HG03558 (cell line): Measurements from ENCODE around the gene NFIC.
"Not testable (repeated sequence)": the region's sequence is repeated elsewhere in the genome, so short reads cannot be mapped to it uniquely, and the experiment has no call there.

Experiments
- ATAC-seq: cut with Tn5 transposase; IDR thresholded peaks from one replicate; pipeline ENCODE4 v1.9.1; 2021; ENCODE audit warnings: moderate number of reproducible peaks; ENCODE audit not compliant: unreplicated experiment; ENCODE audit errors: extremely low read depth

NFIC gene

GRCh38 chr19:3443840-3444694, 77.7 kb downstream of the NFIC start:
- ATAC-seq = no peak

GRCh38 chr19:3444695-3445234, 78.4 kb downstream of the NFIC start:
- ATAC-seq = no peak

GRCh38 chr19:3446657-3447056, 80.3 kb downstream of the NFIC start:
- ATAC-seq = not testable (repeated sequence)

- no peak for ATAC-seq
These were observed 82.4 kb downstream of the NFIC start for GRCh38 chr19:3448616-3449334.

GRCh38 chr19:3450796-3451411, 84.5 kb downstream of the NFIC start:
- no peak for ATAC-seq

GRCh38 chr19:3451451-3451866, 85.1 kb downstream of the NFIC start:
- no peak for ATAC-seq

- no peak for ATAC-seq
These were observed 86.0 kb downstream of the NFIC start for GRCh38 chr19:3452171-3452941.

GRCh38 chr19:3452942-3453214, 86.5 kb downstream of the NFIC start:
- not testable (repeated sequence) for ATAC-seq

- ATAC-seq = no peak
These were observed 87.5 kb downstream of the NFIC start for GRCh38 chr19:3453840-3454239.

GRCh38 chr19:3454656-3455392, 88.4 kb downstream of the NFIC start:
- no peak for ATAC-seq

GRCh38 chr19:3455393-3455955, 89.1 kb downstream of the NFIC start:
- ATAC-seq = no peak

- ATAC-seq = no peak
These were observed 89.7 kb downstream of the NFIC start for GRCh38 chr19:3455960-3456601.

- no peak for ATAC-seq
These were observed 90.6 kb downstream of the NFIC start for GRCh38 chr19:3456925-3457527.

GRCh38 chr19:3457528-3458228, 91.3 kb downstream of the NFIC start:
- no peak for ATAC-seq

GRCh38 chr19:3458229-3459088, 92.1 kb downstream of the NFIC start:
- ATAC-seq = no peak

GRCh38 chr19:3459089-3459881, 92.9 kb downstream of the NFIC start:
- ATAC-seq = no peak
